IPS-18a (cell line): Measurements from ENCODE around the gene CFLAR.

ENCODE experiments used
- H3K27ac ChIP-seq: one replicate; pipeline ENCODE4 v1.5.1; 2013; ENCODE audit warnings: low read length
- H3K27me3 ChIP-seq: one replicate; pipeline ENCODE4 v1.6.1; 2013; ENCODE audit warnings: mild to moderate bottlenecking, low read length; ENCODE audit not compliant: control insufficient read depth, insufficient read depth
- H3K36me3 ChIP-seq: one replicate; pipeline ENCODE4 v1.6.1; 2013; ENCODE audit warnings: low read depth, low read length; ENCODE audit not compliant: control insufficient read depth
- H3K4me1 ChIP-seq: one replicate; pipeline ENCODE4 v1.6.1; 2013; ENCODE audit warnings: low read depth, low read length; ENCODE audit not compliant: control insufficient read depth
- H3K4me3 ChIP-seq: one replicate; pipeline ENCODE4 v1.5.1; 2013; ENCODE audit warnings: low read length
- H3K9ac ChIP-seq: one replicate; pipeline ENCODE4 v1.6.1; 2013; ENCODE audit warnings: mild to moderate bottlenecking, low read length, moderate library complexity
- H3K9me3 ChIP-seq: one replicate; pipeline ENCODE4 v1.6.1; 2013; ENCODE audit warnings: low read depth, low read length; ENCODE audit not compliant: control insufficient read depth

Gene CFLAR

GRCh38 chr2:201116115-201116958, at the start of gene CFLAR:
Gene CFLAR, plus strand, starts transcription at chr2:201116164. Its CDS starts 13,702 bp downstream, at chr2:201129866.
- H3K4me1 ChIP-seq = peaks cover 5% of the 10 kb centered on the region
- no peak within 1 kb of the TSS for H3K9ac ChIP-seq
- H3K36me3 ChIP-seq = no peaks in the 10 kb centered on the region
- no peaks in the 10 kb centered on the region for H3K9me3 ChIP-seq
- no peak within 1 kb of the TSS for H3K27ac ChIP-seq
- H3K27me3 ChIP-seq = no peaks in the 10 kb centered on the region
- H3K4me3 ChIP-seq = no peak within 1 kb of the TSS

- no peak overlapping the region for H3K27ac ChIP-seq
- peak overlapping the region; percentile 90 for H3K9ac ChIP-seq
- no peaks in the 10 kb centered on the region for H3K9me3 ChIP-seq
- H3K4me1 ChIP-seq = peaks cover 5% of the 10 kb centered on the region
- peak overlapping the region; percentile 84 for H3K4me3 ChIP-seq
- no peaks in the 10 kb centered on the region for H3K36me3 ChIP-seq
- no peaks in the 10 kb centered on the region for H3K27me3 ChIP-seq
Measured at GRCh38 chr2:201070948-201071478, 45.0 kb upstream of the CFLAR start.

- Histone ChIP-seq H3K36me3 (no peaks in the 10 kb centered on the region), H3K9ac (peak within 1 kb of the TSS; percentile 90), H3K4me3 (peak within 1 kb of the TSS; percentile 84), H3K4me1 (peaks cover 5% of the 10 kb centered on the region), H3K9me3 (no peaks in the 10 kb centered on the region), H3K27ac (peak within 1 kb of the TSS; percentile 98), H3K27me3 (no peaks in the 10 kb centered on the region)
Measured at GRCh38 chr2:201071479-201072200, 44.3 kb upstream of the CFLAR start, which contains the start of the genes HYCC2 and NDUFB3. Gene HYCC2, minus strand, starts transcription at chr2:201071671. Its CDS starts 47,662 bp downstream, at chr2:201024009. Gene NDUFB3, plus strand, starts transcription at chr2:201072001. Its CDS starts 6,882 bp downstream, at chr2:201078883.

GRCh38 chr2:201072201-201072530, 43.8 kb upstream of the CFLAR start:
- Histone ChIP-seq H3K4me3 (peak overlapping the region; percentile 84), H3K4me1 (peaks cover 5% of the 10 kb centered on the region)

GRCh38 chr2:201073071-201073470, 42.9 kb upstream of the CFLAR start:
- Histone ChIP-seq H3K4me1 (peaks cover 5% of the 10 kb centered on the region), H3K36me3 (no peaks in the 10 kb centered on the region), H3K27me3 (no peaks in the 10 kb centered on the region), H3K9me3 (no peaks in the 10 kb centered on the region), H3K4me3 (peak overlapping the region; percentile 84), H3K27ac (no peak overlapping the region), H3K9ac (peak overlapping the region; percentile 90)

More at GRCh38 chr2:201072201-201072530, 43.8 kb upstream of the CFLAR start:
- H3K9me3 ChIP-seq = no peaks in the 10 kb centered on the region
- H3K36me3 ChIP-seq = no peaks in the 10 kb centered on the region
- H3K27ac ChIP-seq = peak overlapping the region; percentile 98
- H3K9ac ChIP-seq = peak overlapping the region; percentile 90
- no peaks in the 10 kb centered on the region for H3K27me3 ChIP-seq

GRCh38 chr2:201074996-201075395, 41.0 kb upstream of the CFLAR start:
- Histone ChIP-seq H3K9me3 (no peaks in the 10 kb centered on the region), H3K27me3 (no peaks in the 10 kb centered on the region), H3K4me1 (peaks cover 5% of the 10 kb centered on the region), H3K9ac (no peak overlapping the region), H3K4me3 (no peak overlapping the region), H3K27ac (no peak overlapping the region), H3K36me3 (no peaks in the 10 kb centered on the region)

- Histone ChIP-seq H3K27me3 (no peaks in the 10 kb centered on the region), H3K27ac (no peak overlapping the region), H3K36me3 (no peaks in the 10 kb centered on the region), H3K9ac (no peak overlapping the region), H3K4me3 (no peak overlapping the region), H3K9me3 (no peaks in the 10 kb centered on the region), H3K4me1 (no peaks in the 10 kb centered on the region)
Measured at GRCh38 chr2:201084863-201085262, 31.1 kb upstream of the CFLAR start.

GRCh38 chr2:201090574-201090973, 25.4 kb upstream of the CFLAR start:
- H3K4me3 ChIP-seq = no peak overlapping the region
- H3K36me3 ChIP-seq = no peaks in the 10 kb centered on the region
- H3K27ac ChIP-seq = no peak overlapping the region

GRCh38 chr2:201093573-201093972, 22.4 kb upstream of the CFLAR start:
- no peak overlapping the region for H3K9ac ChIP-seq
- H3K27ac ChIP-seq = no peak overlapping the region
- no peaks in the 10 kb centered on the region for H3K4me1 ChIP-seq

More at GRCh38 chr2:201090574-201090973, 25.4 kb upstream of the CFLAR start:
- Histone ChIP-seq H3K9ac (no peak overlapping the region), H3K9me3 (no peaks in the 10 kb centered on the region), H3K4me1 (no peaks in the 10 kb centered on the region), H3K27me3 (no peaks in the 10 kb centered on the region)

GRCh38 chr2:201100497-201100896, 15.5 kb upstream of the CFLAR start:
- Histone ChIP-seq H3K4me1 (no peaks in the 10 kb centered on the region), H3K27ac (no peak overlapping the region), H3K36me3 (no peaks in the 10 kb centered on the region), H3K4me3 (no peak overlapping the region), H3K27me3 (no peaks in the 10 kb centered on the region), H3K9me3 (no peaks in the 10 kb centered on the region), H3K9ac (no peak overlapping the region)

More at GRCh38 chr2:201093573-201093972, 22.4 kb upstream of the CFLAR start:
- Histone ChIP-seq H3K27me3 (no peaks in the 10 kb centered on the region), H3K36me3 (no peaks in the 10 kb centered on the region), H3K9me3 (no peaks in the 10 kb centered on the region), H3K4me3 (no peak overlapping the region)

GRCh38 chr2:201105759-201106158, 10.2 kb upstream of the CFLAR start:
- no peak overlapping the region for H3K4me3 ChIP-seq
- H3K9ac ChIP-seq = no peak overlapping the region
- no peaks in the 10 kb centered on the region for H3K9me3 ChIP-seq
- no peaks in the 10 kb centered on the region for H3K36me3 ChIP-seq
- H3K4me1 ChIP-seq = no peaks in the 10 kb centered on the region
- H3K27me3 ChIP-seq = no peaks in the 10 kb centered on the region
- no peak overlapping the region for H3K27ac ChIP-seq
